HG02610 (cell line): ENCODE measurements around the gene HOXD8.

ENCODE experiments used
- ATAC-seq: cut with Tn5 transposase; IDR thresholded peaks from one replicate; pipeline ENCODE4 v1.9.1; 2021; ENCODE audit warnings: mild to moderate bottlenecking, moderate library complexity; ENCODE audit not compliant: unreplicated experiment

Gene HOXD8

GRCh38 chr2:176114930-176115625, 14.4 kb upstream of the HOXD8 start:
- no peak for ATAC-seq

GRCh38 chr2:176115883-176116813, 13.4 kb upstream of the HOXD8 start, which contains the start of gene HOXD10:
HOXD10 (plus strand) TSS chr2:176116778; CDS start chr2:176116834, 56 bp downstream.
- ATAC-seq: no peak

- no peak for ATAC-seq
Observed at GRCh38 chr2:176117162-176117822, 12.2 kb upstream of the HOXD8 start.

GRCh38 chr2:176117823-176118371, 11.6 kb upstream of the HOXD8 start:
- no peak for ATAC-seq

GRCh38 chr2:176118601-176119339, 10.7 kb upstream of the HOXD8 start:
- no peak for ATAC-seq

GRCh38 chr2:176120364-176121189, 8.9 kb upstream of the HOXD8 start:
- ATAC-seq: no peak

- no peak for ATAC-seq
Observed at GRCh38 chr2:176121190-176122051, 8.1 kb upstream of the HOXD8 start.

- ATAC-seq: no peak
Observed at GRCh38 chr2:176122052-176122682, 7.3 kb upstream of the HOXD8 start.

- no peak for ATAC-seq
Observed at GRCh38 chr2:176122683-176123410, 6.7 kb upstream of the HOXD8 start, which contains the start of gene HOXD9. HOXD9 (plus strand) TSS chr2:176122719; CDS start chr2:176122769, 50 bp downstream.

- no peak for ATAC-seq
Observed at GRCh38 chr2:176123411-176124109, 5.9 kb upstream of the HOXD8 start.

- ATAC-seq: no peak
Observed at GRCh38 chr2:176124110-176124946, 5.2 kb upstream of the HOXD8 start.

GRCh38 chr2:176124947-176125771, 4.3 kb upstream of the HOXD8 start:
- no peak for ATAC-seq

GRCh38 chr2:176125772-176126054, 3.8 kb upstream of the HOXD8 start:
- ATAC-seq: no peak

GRCh38 chr2:176126929-176127773, 2.4 kb upstream of the HOXD8 start:
- no peak for ATAC-seq

- no peak for ATAC-seq
Observed at GRCh38 chr2:176127774-176128072, 1.8 kb upstream of the HOXD8 start.
